Pulmonary artery endothelial cell (primary cell): ENCODE results near the gene P2RX1. TPM values are rescaled to one million over a fixed set of nuclear protein-coding genes. Genes with fewer than 3 reads are reported as not detected.

ENCODE experiments used
- DNase-seq: peaks from one replicate; pipeline ENCODE4 v3.0.0-alpha.2; 2011; ENCODE audit warnings: low read depth, low spot score
- total RNA-seq: library from RNA; depleted of rRNA; stranded (reverse); fragments of >200 nt; gene quantifications from 2 replicates; pipeline ENCODE4 v1.2.3, GENCODE V29; 2014

Gene P2RX1
- total RNA-seq: 0.11 TPM in 1 of 2 replicates, not detected in the other

GRCh38 chr17:3915995-3916696 lies at the start of gene P2RX1:
TSS of gene P2RX1 (minus strand) at chr17:3916465. CDS start at chr17:3916225, 240 bp downstream.
- DNase-seq: no peak

- no peak for DNase-seq
Observed at GRCh38 chr17:3965118-3965800, 49.0 kb upstream of the P2RX1 start.

- DNase-seq: no peak
Observed at GRCh38 chr17:3964203-3965117, 48.2 kb upstream of the P2RX1 start, which contains the start of gene ATP2A3. TSS of gene ATP2A3 (minus strand) at chr17:3964437. CDS start at chr17:3964291, 146 bp downstream.

GRCh38 chr17:3963237-3964201 lies 47.3 kb upstream of the P2RX1 start:
- DNase-seq: no peak

GRCh38 chr17:3962965-3963236 lies 46.6 kb upstream of the P2RX1 start:
- DNase-seq: no peak

GRCh38 chr17:3962217-3962964 lies 46.1 kb upstream of the P2RX1 start:
- no peak for DNase-seq

GRCh38 chr17:3961564-3962047 lies 45.3 kb upstream of the P2RX1 start:
- DNase-seq: no peak

GRCh38 chr17:3960764-3961163 lies 44.5 kb upstream of the P2RX1 start:
- no peak for DNase-seq

GRCh38 chr17:3959921-3960601 lies 43.8 kb upstream of the P2RX1 start:
- no peak for DNase-seq

GRCh38 chr17:3959295-3959899 lies 43.1 kb upstream of the P2RX1 start:
- no peak for DNase-seq

GRCh38 chr17:3957735-3958599 lies 41.7 kb upstream of the P2RX1 start:
- DNase-seq: no peak

GRCh38 chr17:3956983-3957382 lies 40.7 kb upstream of the P2RX1 start:
- DNase-seq: no peak

- no peak for DNase-seq
Observed at GRCh38 chr17:3956327-3956957, 40.2 kb upstream of the P2RX1 start.

GRCh38 chr17:3955673-3955988 lies 39.4 kb upstream of the P2RX1 start:
- DNase-seq: no peak

- DNase-seq: no peak
Observed at GRCh38 chr17:3954976-3955672, 38.9 kb upstream of the P2RX1 start.

GRCh38 chr17:3954086-3954485 lies 37.8 kb upstream of the P2RX1 start:
- DNase-seq: no peak

- no peak for DNase-seq
Observed at GRCh38 chr17:3953542-3953941, 37.3 kb upstream of the P2RX1 start.
